ENCODE measurements around the gene SPINK8. TPM values are rescaled to one million over a fixed set of nuclear protein-coding genes. Genes with fewer than 3 reads are reported as not detected.

Gene SPINK8
- total RNA-seq, 1 experiment from 2014 or later, result not detected

- Mint-ChIP-seq H3K27ac (peak overlapping the region in 2 of 3 experiments; percentile 1 to 22; a peak in 2 of 7 replicates), H3K4me3 (no peak overlapping the region), H3K36me3 (ENCODE audit: insufficient read depth in 1 of 3, low read depth in 3 of 3) (no peaks in the 10 kb centered on the region), H3K27me3 (ENCODE audit: low read depth) (no peaks in the 10 kb centered on the region; the same call in 1 of the 2 replicates), H3K9me3 (no peaks in the 10 kb centered on the region), H3K4me1 (peaks cover 18 to 25% of the 10 kb centered on the region in 2 experiments)
- no peaks in the 10 kb centered on the region for H3K23me2 ChIP-seq (ENCODE audit: insufficient read length, low read depth, low read length, poor library complexity, severe bottlenecking)
- no peak overlapping the region for H3T11ph ChIP-seq (ENCODE audit: low read length)
- H2BK12ac ChIP-seq (ENCODE audit: insufficient read length, low read depth, low read length), result no peak overlapping the region
- no peak overlapping the region for H3K14ac ChIP-seq (ENCODE audit: insufficient read depth, low read length)
- H3K79me1 ChIP-seq (ENCODE audit: insufficient read depth, low read depth, low read length, poor library complexity, severe bottlenecking), result no peaks in the 10 kb centered on the region
- no peaks in the 10 kb centered on the region for H3K9me3 ChIP-seq (ENCODE audit: control insufficient read depth, low read depth, low read length)
- no peaks in the 10 kb centered on the region for H4K20me1 ChIP-seq (ENCODE audit: control insufficient read depth, insufficient read depth, insufficient read length)
- no peak overlapping the region for H2BK5ac ChIP-seq (ENCODE audit: insufficient read length, low read length)
- H3K56ac ChIP-seq (ENCODE audit: insufficient read length, low read depth, low read length), result no peak overlapping the region
- no peak overlapping the region for H3K4me2 ChIP-seq (ENCODE audit: insufficient read depth, insufficient read length, low read length)
- TF ChIP-seq CTCF (conservative IDR thresholded peaks at IDR 0.05), result no peak
- H4K8ac ChIP-seq (replicated peaks; ENCODE audit: insufficient read length, low read depth, low read length), result no peak overlapping the region
- H3K4ac ChIP-seq (ENCODE audit: low read depth, low read length), result no peak overlapping the region
- H2BK120ac ChIP-seq (ENCODE audit: low read depth, low read length, poor library complexity, severe bottlenecking), result no peak overlapping the region
- H2AFZ ChIP-seq (ENCODE audit: low read length), result no peak overlapping the region
- H3K9ac ChIP-seq (ENCODE audit: extremely low read depth, insufficient read length, low read length), result no peak overlapping the region
- H3K23ac ChIP-seq (ENCODE audit: insufficient read length, low read depth, low read length), result no peak overlapping the region
- no peak overlapping the region for H3K27ac ChIP-seq (ENCODE audit: insufficient read length, low read depth, low read length)
- no peak overlapping the region for H3K18ac ChIP-seq (ENCODE audit: insufficient read length, low read depth, low read length)
- no peak overlapping the region for H2AK5ac ChIP-seq (ENCODE audit: insufficient read length, low read length)
- no peak for DNase-seq
- H4K91ac ChIP-seq (ENCODE audit: insufficient read length, low read depth, low read length), result no peak overlapping the region
- no peak overlapping the region for H2BK20ac ChIP-seq (ENCODE audit: low read depth, low read length, poor library complexity, severe bottlenecking)
- no peak overlapping the region for H2BK15ac ChIP-seq (ENCODE audit: low read depth, low read length)
- WGBS (ENCODE audit: extremely low coverage, insufficient read length, low lambda C conversion rate), result no CpG with 5 or more reads among the region's 5 CpGs
- no peaks in the 10 kb centered on the region for H3K4me1 ChIP-seq (ENCODE audit: insufficient read depth, low read length)
- H3K27me3 ChIP-seq (ENCODE audit: insufficient read depth, low read length), result no peaks in the 10 kb centered on the region
- no peak overlapping the region for H4K5ac ChIP-seq (ENCODE audit: insufficient read length, low read depth, low read length)
- H3K79me2 ChIP-seq (ENCODE audit: insufficient read depth, low read length), result no peaks in the 10 kb centered on the region
Observed at GRCh38 chr3:48372862-48373435, 39.5 kb upstream of the SPINK8 start.
